AG09309 (cell line): ENCODE results near the gene PLEKHA5.
"Not testable (repeated sequence)": the region's sequence is repeated elsewhere in the genome, so short reads cannot be mapped to it uniquely, and the experiment has no call there.

Experiments used
- DNase-seq: peaks from one replicate; pipeline ENCODE4 v3.0.0-alpha.2; 2010; ENCODE audit warnings: low read depth
- H3K4me3 ChIP-seq: 2 replicates; pipeline ENCODE4 v1.5.1; 2011; ENCODE audit warnings: mild to moderate bottlenecking, low read depth, low read length, moderate library complexity; ENCODE audit not compliant: control insufficient read depth
- TF ChIP-seq, protein P1 (sequence below): IDR thresholded peaks from 2 replicates; pipeline ENCODE4 v1.5.1; 2011; ENCODE audit warnings: mild to moderate bottlenecking, low read depth, low read length, inconsistent platforms; ENCODE audit not compliant: insufficient read depth, control insufficient read depth; ENCODE audit errors: missing control alignments

Gene PLEKHA5

DNA sequence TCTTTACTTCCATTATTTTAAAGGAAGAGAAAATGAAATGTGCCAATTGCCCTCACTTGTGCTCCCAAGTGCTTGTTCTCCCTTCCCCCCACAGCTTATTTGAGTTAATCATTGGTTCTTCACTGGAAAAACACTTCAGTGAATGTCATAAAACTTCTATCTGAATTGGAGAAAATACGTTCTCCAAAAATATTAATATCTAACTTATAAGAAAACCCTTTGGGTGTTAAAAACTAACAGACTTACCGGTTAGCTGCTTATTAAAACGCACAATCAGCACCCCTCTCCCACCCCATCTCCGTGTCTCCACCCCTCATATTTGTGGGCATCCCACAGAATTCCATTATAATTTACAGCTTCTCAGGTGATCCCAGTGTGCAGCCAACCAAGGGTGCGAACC is 31.7 kb downstream of the PLEKHA5 start:
- H3K4me3 ChIP-seq, result no peak overlapping the region
- TF ChIP-seq, protein P1, sequence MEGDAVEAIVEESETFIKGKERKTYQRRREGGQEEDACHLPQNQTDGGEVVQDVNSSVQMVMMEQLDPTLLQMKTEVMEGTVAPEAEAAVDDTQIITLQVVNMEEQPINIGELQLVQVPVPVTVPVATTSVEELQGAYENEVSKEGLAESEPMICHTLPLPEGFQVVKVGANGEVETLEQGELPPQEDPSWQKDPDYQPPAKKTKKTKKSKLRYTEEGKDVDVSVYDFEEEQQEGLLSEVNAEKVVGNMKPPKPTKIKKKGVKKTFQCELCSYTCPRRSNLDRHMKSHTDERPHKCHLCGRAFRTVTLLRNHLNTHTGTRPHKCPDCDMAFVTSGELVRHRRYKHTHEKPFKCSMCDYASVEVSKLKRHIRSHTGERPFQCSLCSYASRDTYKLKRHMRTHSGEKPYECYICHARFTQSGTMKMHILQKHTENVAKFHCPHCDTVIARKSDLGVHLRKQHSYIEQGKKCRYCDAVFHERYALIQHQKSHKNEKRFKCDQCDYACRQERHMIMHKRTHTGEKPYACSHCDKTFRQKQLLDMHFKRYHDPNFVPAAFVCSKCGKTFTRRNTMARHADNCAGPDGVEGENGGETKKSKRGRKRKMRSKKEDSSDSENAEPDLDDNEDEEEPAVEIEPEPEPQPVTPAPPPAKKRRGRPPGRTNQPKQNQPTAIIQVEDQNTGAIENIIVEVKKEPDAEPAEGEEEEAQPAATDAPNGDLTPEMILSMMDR, result no peak
- DNase-seq, result no peak

DNA sequence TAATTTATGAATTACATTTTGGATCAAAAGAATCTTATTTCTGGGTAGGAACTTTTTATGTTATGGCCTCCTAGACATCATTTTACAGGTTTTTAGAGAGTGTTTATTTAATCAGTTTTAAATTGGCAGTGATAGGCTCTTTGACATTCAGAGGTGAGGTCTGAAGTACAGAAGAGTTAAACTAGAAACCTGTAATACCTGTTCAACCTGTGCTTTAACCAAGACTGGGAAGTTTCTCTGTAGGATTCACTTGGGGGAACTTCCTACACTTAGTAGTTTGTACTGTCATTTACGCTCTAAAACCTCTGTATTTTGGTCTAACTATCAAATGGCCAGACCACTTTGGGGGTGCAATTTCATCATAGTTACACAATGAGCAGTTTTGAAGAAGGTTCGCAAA is 35.9 kb downstream of the PLEKHA5 start:
- DNase-seq, result no peak
- H3K4me3 ChIP-seq, result no peak overlapping the region
- TF ChIP-seq, protein P1, result no peak

DNA sequence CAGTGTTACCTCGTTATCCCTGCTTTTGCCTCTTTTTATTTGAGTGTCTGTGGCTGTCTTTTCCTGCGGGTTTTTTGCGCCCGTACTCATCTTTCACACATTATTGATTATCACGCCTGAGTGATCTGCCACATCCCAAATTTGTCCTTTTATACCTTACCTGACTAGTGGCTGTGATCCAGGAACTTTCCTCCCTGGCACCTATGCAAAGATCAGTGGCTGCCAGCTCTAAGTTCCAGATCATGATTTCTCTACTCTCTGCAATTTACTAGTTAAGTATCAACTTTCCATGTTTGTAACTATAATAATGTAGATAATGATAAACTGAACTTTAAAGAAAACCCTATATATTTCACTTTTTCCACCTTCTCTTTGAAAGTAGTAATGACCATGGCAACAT is 36.9 kb downstream of the PLEKHA5 start:
- no peak overlapping the region for H3K4me3 ChIP-seq
- DNase-seq, result no peak
- TF ChIP-seq, protein P1, result no peak

DNA sequence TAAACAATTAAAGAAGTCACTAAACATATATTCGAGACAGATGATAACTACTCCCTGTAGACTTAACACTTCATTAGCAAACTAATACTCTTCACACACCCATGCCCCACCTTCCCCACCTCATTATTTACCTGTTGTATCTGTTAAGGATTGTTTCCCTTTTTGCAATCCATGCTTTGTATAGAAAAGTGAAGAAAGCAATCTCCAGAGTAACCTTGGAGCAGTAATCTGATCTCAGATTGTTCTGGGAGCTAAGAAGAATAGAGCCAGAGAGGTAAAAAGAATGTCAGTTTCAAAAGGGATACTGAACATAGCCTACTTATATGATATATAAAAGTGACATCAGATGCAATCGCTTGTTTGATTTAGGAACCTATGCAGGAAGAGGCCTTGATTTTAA is 37.4 kb downstream of the PLEKHA5 start:
- TF ChIP-seq, protein P1, result no peak
- DNase-seq, result no peak
- no peak overlapping the region for H3K4me3 ChIP-seq

DNA sequence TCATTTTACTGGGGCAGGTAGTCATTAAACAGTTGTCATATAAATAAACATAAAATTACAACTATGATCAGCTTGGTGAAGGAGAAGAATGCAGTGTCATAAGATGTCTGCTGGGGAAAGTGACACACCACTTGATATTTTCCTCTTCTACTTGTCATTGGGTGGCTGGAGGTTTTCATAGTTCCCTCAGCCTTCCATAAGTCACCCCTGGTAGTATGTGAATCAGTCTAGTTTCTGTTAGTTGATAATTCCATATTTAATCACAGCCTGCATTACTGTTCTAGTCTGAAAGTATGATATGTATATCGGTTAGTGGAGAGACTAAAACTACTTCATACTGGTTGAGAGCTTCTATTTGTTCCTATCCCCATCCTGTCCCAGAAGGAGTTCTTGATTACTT is 38.2 kb downstream of the PLEKHA5 start:
- no peak overlapping the region for H3K4me3 ChIP-seq
- no peak for DNase-seq
- TF ChIP-seq, protein P1, result no peak

DNA sequence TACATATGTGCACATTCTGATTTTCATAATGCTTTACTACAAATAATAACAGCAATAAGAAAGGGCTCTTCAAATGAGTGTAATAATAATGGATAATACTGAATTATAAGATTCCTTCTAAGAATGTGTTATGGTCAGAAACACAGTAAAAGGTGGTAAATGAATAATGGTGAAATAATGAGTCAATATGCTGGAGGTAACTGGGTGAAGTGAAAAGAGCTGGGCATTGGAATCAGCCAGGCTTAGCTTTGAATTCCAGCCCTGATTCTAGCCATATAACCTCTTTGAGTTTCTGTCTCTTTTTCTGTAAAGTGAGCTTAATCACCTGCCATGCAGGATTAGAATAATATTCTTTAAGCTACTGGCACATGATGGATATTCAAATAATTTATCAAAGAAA is 39.1 kb downstream of the PLEKHA5 start:
- H3K4me3 ChIP-seq, result no peak overlapping the region
- TF ChIP-seq, protein P1, result no peak
- no peak for DNase-seq

DNA sequence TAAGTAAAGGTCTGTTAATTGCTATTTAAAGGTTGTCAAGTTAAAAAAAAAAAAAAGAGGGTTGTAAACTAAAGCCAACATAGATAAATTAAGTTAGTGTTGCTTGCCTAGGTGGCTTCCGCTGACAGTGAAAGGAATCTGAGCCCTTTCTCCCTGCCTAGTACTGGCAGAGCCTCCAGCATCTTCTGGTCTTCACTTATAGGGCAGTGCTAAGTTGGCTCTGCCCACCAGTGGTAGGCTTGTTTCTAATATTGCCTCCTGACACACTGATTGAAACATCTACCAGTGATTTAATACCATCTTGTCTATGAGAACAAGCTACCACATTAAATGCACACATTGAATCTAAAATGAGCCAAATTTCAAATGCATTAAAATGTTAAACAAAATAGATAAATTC is 39.7 kb downstream of the PLEKHA5 start:
- TF ChIP-seq, protein P1, result no peak
- H3K4me3 ChIP-seq, result no peak overlapping the region
- DNase-seq, result no peak

DNA sequence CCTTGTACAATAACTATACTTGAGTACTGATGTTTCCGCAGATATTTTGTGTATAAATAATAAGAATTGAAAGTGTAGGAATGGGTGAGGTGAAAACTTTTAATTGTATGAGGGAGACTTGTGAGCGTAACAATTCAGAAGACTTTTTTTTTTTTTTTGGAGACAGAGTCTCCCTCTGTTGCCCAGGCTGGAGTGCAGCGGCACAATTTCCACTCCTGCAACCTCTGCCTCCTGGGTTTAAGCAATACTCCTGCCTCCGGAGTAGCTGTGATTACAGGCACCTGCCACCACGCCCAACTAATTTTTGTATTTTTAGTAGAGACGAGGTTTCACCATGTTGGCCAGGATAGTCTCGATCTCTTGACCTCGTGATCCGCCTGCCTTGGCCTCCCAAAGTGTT is 40.8 kb downstream of the PLEKHA5 start:
- not testable (repeated sequence) for DNase-seq, H3K4me3 ChIP-seq
